NCI-H510A treated with DMSO at 0.1 percent for 48 hours (cell line): Measurements from ENCODE around the gene PLIN3.
A peak's percentile ranks its signal among the peaks of the same experiment; 100 is the strongest.
"Not testable (repeated sequence)": the region's sequence is repeated elsewhere in the genome, so short reads cannot be mapped to it uniquely, and the experiment has no call there.

Experiments
- DNase-seq: peaks from one replicate; lab custom pipeline; 2025; lab: John Stamatoyannopoulos, UW

PLIN3 gene

DNA sequence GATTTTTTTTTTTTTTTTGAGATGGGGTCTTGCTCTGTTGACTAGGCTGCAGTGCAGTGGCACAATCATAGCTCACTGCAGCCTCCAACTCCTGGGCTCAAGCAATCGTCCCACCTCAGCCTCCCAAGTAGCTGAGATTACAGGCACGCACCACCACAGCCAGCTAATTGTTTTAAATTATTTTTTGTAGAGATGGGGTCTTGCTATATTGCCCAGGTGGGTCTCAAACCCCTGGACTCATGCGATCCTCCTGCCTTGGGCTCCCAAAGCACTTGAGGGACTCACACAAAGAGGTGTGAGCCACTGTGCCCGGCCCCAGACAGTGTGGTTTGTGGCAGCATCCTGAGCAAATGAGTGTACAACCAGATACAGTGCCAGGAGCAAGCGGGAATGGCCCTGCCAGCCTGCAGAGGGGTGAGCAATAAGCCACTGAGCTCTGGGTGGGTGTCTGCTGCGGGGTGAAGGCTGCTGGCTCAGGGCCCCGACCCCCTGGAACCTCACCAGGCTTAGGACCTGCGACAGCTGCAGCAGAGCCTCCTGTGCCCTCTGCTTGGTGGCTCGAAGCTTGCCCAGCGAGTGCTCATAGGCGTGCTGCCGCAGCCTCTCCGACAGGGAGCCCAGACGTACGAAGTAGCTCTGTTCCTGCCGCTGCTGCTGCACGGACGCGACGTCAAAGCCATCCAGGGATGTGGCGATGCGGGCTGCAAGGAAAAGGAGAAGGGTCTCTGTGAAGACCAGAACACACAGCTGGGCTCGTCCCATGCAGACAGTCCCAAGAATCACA lies 20.1 kb downstream of the PLIN3 start:
- DNase-seq, result no peak

DNA sequence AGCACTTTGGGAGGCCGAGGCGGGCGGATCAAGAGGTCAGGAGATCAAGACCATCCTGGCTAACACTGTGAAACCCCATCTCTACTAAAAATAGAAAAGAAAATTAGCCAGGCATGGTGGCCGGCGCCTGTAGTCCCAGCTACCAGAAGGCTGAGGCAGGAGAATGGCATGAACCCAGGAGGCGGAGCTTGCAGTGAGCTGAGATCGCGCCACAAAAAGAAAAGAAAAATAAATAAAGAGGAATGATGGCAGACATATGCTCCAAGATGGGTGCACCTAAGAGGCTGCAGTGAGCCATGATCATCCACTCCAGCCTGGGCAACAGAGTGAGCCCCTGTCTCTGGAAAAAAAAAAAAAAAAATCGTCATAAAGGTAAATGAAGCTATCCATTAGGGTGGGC lies 21.5 kb downstream of the PLIN3 start:
- DNase-seq, result not testable (repeated sequence)

- no peak for DNase-seq
Measured at GRCh38 chr19:4844348-4845179, 22.9 kb downstream of the PLIN3 start.

DNA sequence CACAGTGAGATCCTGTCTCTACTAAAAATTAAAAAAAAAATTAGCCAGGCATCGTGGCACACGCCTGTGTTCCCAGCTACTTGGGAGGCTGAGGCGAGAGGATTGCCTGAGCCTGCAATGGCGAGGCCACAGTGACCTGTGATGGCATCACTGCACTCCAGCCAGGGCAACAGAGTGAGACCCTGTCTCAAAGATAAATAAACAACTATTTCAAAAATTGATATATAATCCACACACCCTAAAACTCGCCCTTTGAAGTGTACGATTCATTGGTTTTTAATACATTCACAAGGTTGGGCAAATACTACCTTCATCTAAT lies 23.9 kb downstream of the PLIN3 start:
- no peak for DNase-seq

DNA sequence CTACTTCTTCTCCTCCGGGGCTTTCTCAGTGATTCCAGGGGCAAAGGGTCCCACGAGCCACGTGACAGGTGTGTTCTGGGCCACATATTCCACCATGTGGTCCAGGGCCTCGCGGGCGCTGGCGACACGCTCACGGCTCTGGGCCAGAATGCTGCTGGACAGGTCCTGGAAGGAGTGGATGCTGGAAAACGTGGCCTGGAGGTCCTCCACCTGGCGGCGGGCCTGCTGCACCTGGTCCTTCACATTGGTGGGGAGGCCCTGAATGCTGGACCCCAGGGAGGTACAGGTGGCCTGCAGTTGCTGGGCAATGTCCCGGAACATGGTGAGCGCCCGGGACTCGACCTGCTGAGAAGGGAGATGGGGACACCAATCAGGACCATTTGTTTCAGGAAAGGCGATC lies 28.3 kb downstream of the PLIN3 start:
- DNase-seq, result no peak

DNA sequence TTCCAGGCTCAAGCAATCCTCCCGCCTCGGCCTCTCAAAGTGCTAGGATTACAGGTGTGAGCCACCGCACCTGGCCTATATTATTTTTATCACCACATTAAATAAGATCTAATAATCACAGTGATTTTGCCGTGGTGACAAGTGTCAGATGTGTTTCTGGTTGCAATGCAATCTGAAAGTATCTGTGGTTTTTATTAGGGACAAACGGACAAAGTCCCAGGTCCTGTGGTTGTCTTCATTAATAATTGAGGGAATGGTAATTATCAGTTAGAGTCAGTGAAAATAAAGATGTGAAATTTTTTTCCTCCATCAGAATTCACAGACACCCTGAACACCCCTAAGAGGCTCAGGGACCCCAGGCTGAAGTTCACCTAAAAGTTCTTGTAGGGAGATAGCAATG lies 34.7 kb downstream of the PLIN3 start:
- no peak for DNase-seq

DNA sequence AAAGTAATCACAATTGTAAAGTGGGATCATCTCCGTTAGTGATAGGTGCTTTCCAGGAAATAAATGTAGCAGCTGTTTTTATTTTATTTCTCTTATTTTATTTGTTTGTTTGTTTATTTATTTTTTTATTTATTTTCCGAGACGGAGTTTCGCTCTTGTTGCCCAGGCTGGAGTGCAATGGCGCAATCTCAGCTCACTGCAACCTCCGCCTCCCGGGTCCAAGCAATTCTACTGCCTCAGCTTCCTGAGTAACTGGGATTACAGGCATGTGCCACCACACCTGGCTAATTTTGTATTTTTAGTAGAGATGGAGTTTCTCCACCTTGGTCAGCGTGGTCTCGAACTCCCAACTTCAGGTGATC lies 35.5 kb downstream of the PLIN3 start:
- not testable (repeated sequence) for DNase-seq

DNA sequence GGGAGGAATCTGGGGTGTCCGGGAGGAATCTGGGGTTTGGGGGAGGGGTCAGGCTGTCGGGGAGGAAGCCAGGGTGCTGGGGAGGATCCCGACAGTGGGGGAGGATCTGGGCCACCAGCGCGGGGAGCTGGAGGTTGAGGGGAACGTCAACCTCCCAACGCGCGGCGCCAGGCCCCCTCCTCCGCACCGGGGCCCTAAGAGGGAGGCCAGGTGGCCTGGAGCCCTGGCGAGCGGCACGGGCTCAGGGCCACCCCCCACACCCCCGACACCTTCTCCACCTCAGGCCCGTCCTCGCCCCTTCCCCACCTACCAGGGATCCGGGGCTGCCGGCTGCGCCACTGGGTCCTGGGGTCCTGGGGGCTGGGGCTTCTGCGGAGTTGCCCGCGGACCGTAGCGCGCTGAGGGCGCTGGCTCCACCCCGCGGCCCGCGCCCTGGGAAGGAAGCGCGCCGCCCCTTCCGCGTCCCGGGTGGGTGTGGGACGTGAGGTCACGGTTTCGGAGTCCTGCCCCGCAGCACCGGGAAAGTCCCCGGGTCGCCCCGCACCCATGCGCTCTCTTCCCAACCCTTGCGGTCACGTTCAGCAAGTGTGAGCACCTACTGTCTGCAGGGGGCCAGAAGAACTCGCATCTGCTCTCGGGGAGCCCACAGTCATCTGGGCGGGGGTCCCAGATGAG lies 36.0 kb downstream of the PLIN3 start, which contains the start of gene TICAM1:
Gene TICAM1, minus strand, starts transcription at position 409 of the 675 bp plus-strand sequence. CDS start 13,335 bp downstream, outside the sequence.
- peak; percentile 40 for DNase-seq

GRCh38 chr19:4830768-4831265 lies 36.6 kb downstream of the PLIN3 start:
- no peak for DNase-seq

DNA sequence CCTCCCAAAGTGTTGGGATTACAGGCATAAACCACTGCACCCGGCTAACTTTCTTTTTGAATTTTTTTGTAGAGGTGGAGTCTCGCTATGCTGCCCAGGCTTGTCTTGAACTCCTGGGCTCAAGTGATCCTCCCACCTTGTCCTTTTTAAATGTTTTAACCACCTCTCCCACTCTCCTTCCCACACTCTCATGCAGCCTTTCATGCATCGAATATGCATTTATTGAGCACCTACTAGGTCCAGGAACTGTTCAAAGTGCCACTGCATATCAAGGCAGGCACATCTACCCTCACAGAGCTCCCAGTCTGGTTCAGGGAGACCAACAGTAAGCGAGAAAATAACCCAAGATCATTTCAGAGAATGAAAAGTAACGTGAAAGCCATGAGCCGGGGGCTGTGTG lies 37.1 kb downstream of the PLIN3 start:
- no peak for DNase-seq

GRCh38 chr19:4829001-4829712 lies 38.3 kb downstream of the PLIN3 start:
- DNase-seq, result no peak

DNA sequence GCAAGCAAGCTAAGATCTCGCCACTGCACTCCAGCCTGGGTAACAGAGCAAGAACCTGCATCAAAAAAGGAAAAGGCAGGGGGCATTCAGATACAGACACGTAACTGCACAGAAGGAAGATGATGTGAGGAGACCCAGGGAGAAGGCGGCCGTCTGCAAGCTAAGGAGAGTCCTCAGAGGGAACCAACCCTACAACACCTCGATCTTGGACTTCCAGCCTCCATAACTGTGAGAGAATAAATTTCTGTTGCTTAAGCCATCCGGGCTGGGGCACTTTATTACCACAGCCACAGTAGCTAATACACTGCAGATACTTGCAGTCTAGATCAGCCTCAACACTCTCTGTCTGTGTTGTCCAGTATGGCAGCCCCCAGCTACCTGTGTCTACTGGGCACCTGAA lies 43.9 kb downstream of the PLIN3 start:
- no peak for DNase-seq

DNA sequence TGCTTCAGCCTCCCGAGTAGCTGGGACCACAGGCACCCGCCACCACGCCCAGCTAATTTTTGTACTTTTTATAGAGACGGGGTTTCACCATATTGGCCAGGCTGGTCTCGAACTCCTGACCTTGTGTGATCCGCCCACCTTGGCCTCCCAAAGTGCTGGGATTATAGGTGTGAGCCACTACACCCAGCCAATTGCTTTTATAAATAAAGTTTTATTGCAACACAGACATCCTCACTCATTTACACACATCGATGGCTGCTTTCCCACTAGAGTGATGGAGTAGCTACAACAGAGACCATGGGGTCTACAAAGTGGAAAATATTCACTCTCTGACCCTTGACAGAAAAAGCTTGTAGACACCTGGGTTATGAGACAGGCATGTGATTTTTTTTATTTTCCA lies 45.1 kb downstream of the PLIN3 start:
- DNase-seq, result not testable (repeated sequence)

- DNase-seq, result no peak
Measured at GRCh38 chr19:4821265-4821664, 46.2 kb downstream of the PLIN3 start.

GRCh38 chr19:4817467-4818277 lies 49.8 kb downstream of the PLIN3 start:
- no peak for DNase-seq

- DNase-seq, result no peak
Measured at GRCh38 chr19:4816950-4817278, 50.6 kb downstream of the PLIN3 start.

DNA sequence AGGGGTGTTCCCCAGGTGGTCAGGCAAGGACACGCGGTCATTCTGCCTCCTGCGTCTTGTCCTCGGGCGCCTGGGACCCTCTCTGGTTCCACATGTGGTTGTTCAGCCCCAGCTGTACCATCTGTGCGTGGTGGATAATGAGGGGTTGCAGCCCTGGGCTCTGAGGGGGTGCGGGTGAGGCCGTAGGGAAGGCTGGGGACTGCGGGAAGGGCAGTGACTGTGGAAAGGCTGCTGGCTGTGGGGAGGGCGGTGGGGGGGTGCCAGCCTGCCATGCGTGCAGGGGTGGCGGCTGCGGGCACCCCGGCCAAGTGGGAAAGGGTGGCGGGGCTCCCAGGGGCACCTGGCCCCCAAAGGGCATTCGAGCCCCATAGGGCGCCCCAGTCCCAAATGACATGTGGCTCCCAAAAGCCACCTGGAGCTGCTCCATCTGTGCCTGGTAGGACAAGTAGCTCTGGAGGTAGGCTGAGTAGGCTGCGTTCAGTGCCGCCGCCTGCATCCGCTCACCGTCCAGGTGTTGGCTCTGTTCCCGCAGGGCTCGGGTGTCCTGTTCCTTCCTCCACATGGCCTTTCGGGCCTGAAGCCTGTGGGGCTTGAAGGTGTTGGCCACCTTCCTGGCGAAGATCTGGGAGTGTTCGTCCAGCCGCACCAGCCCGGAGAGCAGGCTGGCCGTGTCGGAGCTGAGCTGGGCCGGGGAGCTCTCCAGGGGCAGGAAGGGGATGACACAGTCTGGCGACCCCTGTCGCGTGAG lies 51.1 kb downstream of the PLIN3 start:
- DNase-seq, result no peak

- DNase-seq, result peak; percentile 93
Measured at GRCh38 chr19:4815426-4816201, 51.9 kb downstream of the PLIN3 start.

DNA sequence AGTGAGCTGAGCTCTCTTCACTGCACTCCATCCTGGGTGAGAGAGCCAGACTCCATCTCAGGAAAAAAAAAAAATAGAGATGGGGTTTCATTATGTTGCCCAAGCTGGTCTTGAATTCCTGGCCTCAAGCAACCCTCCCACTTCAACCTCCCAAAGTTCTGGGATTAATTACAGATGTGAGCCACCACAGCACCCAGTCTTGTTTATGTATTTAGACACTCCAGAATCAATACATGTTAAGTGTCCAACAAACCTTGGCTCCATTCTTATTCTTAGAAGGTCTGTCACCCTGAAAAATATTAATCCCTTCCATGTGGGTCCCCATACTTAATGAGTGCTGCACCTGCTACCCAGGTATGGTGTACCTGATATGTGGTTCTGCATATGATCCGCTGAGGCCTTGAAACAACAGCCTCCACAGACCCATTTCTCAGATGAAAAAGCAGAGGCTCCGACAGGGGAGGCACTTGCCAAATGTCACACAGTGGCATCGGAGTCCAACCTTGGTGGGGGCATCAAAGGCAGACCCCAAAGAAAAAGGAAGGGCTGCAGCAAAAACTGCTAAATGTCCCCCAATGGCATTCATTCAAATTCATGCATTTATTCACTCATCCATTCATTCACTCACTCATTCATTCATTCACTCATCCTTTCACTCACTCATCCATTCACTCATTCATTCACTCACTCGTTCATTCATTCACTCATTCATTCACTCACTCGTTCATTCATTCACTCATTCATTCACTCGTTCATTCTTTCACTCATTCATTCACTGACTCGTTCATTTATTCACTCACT lies 52.6 kb downstream of the PLIN3 start:
- DNase-seq, result no peak
